ENCODE data around the gene RHOG. TPM values are rescaled to one million over a fixed set of nuclear protein-coding genes. Genes with fewer than 3 reads are reported as not detected.

Gene RHOG
- total RNA-seq, 1 donor from 2014 or later: 15.5 TPM

DNA sequence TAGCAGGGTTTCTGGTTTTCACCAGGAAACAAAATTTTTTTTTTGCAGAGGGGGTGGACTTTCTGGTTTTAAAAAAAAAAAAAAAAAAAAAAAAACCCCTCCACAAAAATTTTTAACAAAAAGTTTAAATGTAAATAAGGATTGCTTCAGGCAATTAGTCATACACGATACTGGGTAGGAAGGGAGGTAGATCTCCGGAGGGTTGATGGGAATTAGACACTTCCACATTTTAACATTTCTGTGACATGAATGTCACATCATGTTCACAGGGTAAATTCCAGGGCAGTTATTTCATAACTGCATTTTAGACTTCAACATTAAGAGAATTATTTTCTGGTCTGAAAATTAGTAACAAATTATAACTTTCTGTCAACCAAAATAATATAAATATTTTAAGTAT, 59.3 kb downstream of the RHOG start:
- ATAC-seq (no peak), DNase-seq (ENCODE audit: low spot score) (no peak)

Other genes starting within 250 kb of the RHOG start
- not detected for gene ART5, start 199.0 kb downstream of the RHOG start, total RNA-seq
- gene ART1, start 195.8 kb downstream of the RHOG start, total RNA-seq: not detected
- gene CHRNA10, start 169.6 kb downstream of the RHOG start, total RNA-seq: 0.78 TPM
- 24.7 TPM for gene NUP98, start 43.4 kb downstream of the RHOG start, total RNA-seq
- 20.8 TPM for gene PGAP2, start 32.4 kb downstream of the RHOG start, total RNA-seq
- gene STIM1, start 14.7 kb upstream of the RHOG start, total RNA-seq: 45.9 TPM

Measured in left lobe of liver (tissue), 2 donors.